Endodermal cell (in vitro differentiated cells): ENCODE measurements around the gene DGLUCY. TPM values are rescaled to one million over a fixed set of nuclear protein-coding genes. Genes with fewer than 3 reads are reported as not detected.

Experiments
- DNase-seq: peaks from one replicate; pipeline ENCODE4 v3.0.0-alpha.2; 2017
- H3K27ac ChIP-seq: 2 replicates; pipeline ENCODE4 v1.5.1; 2013; ENCODE audit warnings: mild to moderate bottlenecking, low read depth, low read length, moderate library complexity
- H3K27me3 ChIP-seq: 2 replicates; pipeline ENCODE4 v1.6.1; 2013; ENCODE audit warnings: mild to moderate bottlenecking, low read length, moderate library complexity; ENCODE audit not compliant: insufficient read depth, control insufficient read depth, poor library complexity, severe bottlenecking
- H3K36me3 ChIP-seq: 2 replicates; pipeline ENCODE4 v1.7.0; 2013; ENCODE audit warnings: mild to moderate bottlenecking, low read length, moderate library complexity; ENCODE audit not compliant: control insufficient read depth, insufficient read depth
- H3K4me1 ChIP-seq: one replicate; pipeline ENCODE4 v1.7.0; 2013; ENCODE audit warnings: low read length; ENCODE audit not compliant: control insufficient read depth, insufficient read depth
- H3K4me3 ChIP-seq: 2 replicates; pipeline ENCODE4 v1.5.1; 2013; ENCODE audit warnings: mild to moderate bottlenecking, low read length, moderate library complexity
- H3K9ac ChIP-seq: 2 replicates; pipeline ENCODE4 v1.6.1; 2013; ENCODE audit warnings: mild to moderate bottlenecking, low read length, moderate library complexity; ENCODE audit not compliant: poor library complexity, severe bottlenecking; ENCODE audit errors: extremely low read depth
- H3K9me3 ChIP-seq: 2 replicates; pipeline ENCODE4 v1.6.1; 2013; ENCODE audit warnings: mild to moderate bottlenecking, low read length, moderate library complexity; ENCODE audit not compliant: control insufficient read depth
- H3K27ac Mint-ChIP-seq: 2 replicates; pipeline ENCODE4 v1.8.0; 2020; ENCODE audit warnings: mixed read lengths
- H3K27me3 Mint-ChIP-seq: 2 replicates; pipeline ENCODE4 v1.8.0; 2021; ENCODE audit warnings: mild to moderate bottlenecking, mixed read lengths; ENCODE audit not compliant: insufficient read depth
- H3K36me3 Mint-ChIP-seq: 2 replicates; pipeline ENCODE4 v1.8.0; 2020; ENCODE audit warnings: low read depth, mixed read lengths
- H3K4me1 Mint-ChIP-seq: 2 replicates; pipeline ENCODE4 v1.8.0; 2020; ENCODE audit warnings: mixed read lengths
- H3K4me3 Mint-ChIP-seq: 2 replicates; pipeline ENCODE4 v1.8.0; 2020; ENCODE audit warnings: mild to moderate bottlenecking, moderate library complexity, mixed read lengths
- H3K9me3 Mint-ChIP-seq: 2 replicates; pipeline ENCODE4 v1.8.0; 2020; ENCODE audit warnings: mild to moderate bottlenecking, mixed read lengths
- WGBS, 2 experiments: methylation state at CpG; one replicate each; pipeline versions ENCODE4 v1.1.5 to v1.1.7; 2013; ENCODE audit warnings: missing lambda C conversion rate in 2 of 2, mixed read lengths in 1 of 2; ENCODE audit not compliant: insufficient coverage in 1 of 2, insufficient read length in 1 of 2; 5-methylcytosine and 5-hydroxymethylcytosine counted together
- total RNA-seq, 2 donors: library from RNA; stranded (reverse); fragmentation: NEBNext Ultra II Directional in 1 of 2; extraction: Animal tissue kit (Norgen Biotek cat#: 25700) in 1 of 2; gene quantifications; 2 replicates in 1 of 2; 3 replicates in 1 of 2; pipeline ENCODE4 v1.2.1, GENCODE V29; 2021
- TF ChIP-seq, protein P1 (sequence below): fragments of 200-600 bp; sonication (generic); conservative IDR thresholded peaks from 2 replicates; pipeline ENCODE4 v1.5.0; 2021; ENCODE audit warnings: antibody characterized with exemption, mild to moderate bottlenecking

The DGLUCY gene
- total RNA-seq, 2 donors from 2014 or later: 26.7 to 33.9 TPM

DNA sequence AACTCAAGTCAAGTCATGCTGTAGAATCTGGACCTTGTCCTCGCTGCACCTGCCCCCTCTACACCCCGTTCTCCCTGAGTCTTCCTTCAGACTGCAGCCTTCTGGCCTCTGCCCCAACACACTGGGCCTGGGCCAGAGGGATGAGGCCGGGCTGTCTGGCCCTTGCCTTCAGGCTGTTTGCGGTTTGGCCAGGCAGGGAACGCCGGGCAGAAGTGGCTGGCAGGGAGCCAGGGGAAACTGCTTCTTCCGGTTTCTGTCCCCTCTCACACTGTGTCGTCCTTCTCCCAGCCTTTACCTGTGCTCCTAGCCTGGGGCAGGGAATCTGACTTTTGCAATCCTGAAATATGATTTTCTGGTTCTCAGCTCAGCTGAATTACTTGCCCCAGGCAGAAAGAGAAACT, 13.5 kb downstream of the DGLUCY start:
- H3K4me3 Mint-ChIP-seq: no peak overlapping the region
- no peaks in the 10 kb centered on the region for H3K36me3 ChIP-seq
- peaks cover 3% of the 10 kb centered on the region for H3K9me3 Mint-ChIP-seq
- no peak overlapping the region for H3K9ac ChIP-seq
- H3K36me3 Mint-ChIP-seq: peaks cover 58% of the 10 kb centered on the region
- TF ChIP-seq, protein P1, sequence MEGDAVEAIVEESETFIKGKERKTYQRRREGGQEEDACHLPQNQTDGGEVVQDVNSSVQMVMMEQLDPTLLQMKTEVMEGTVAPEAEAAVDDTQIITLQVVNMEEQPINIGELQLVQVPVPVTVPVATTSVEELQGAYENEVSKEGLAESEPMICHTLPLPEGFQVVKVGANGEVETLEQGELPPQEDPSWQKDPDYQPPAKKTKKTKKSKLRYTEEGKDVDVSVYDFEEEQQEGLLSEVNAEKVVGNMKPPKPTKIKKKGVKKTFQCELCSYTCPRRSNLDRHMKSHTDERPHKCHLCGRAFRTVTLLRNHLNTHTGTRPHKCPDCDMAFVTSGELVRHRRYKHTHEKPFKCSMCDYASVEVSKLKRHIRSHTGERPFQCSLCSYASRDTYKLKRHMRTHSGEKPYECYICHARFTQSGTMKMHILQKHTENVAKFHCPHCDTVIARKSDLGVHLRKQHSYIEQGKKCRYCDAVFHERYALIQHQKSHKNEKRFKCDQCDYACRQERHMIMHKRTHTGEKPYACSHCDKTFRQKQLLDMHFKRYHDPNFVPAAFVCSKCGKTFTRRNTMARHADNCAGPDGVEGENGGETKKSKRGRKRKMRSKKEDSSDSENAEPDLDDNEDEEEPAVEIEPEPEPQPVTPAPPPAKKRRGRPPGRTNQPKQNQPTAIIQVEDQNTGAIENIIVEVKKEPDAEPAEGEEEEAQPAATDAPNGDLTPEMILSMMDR: no peak
- DNase-seq: no peak
- H3K4me3 ChIP-seq: no peak overlapping the region
- H3K4me1 ChIP-seq: no peaks in the 10 kb centered on the region
- no peak overlapping the region for H3K27ac Mint-ChIP-seq
- H3K27me3 Mint-ChIP-seq: no peaks in the 10 kb centered on the region
- peaks cover 5% of the 10 kb centered on the region for H3K9me3 ChIP-seq
- no peaks in the 10 kb centered on the region for H3K27me3 ChIP-seq
- no peaks in the 10 kb centered on the region for H3K4me1 Mint-ChIP-seq
- WGBS, 2 experiments: 93 to 100% methylated on average over 1 to 8 of the region's 8 CpGs
- no peak overlapping the region for H3K27ac ChIP-seq

DNA sequence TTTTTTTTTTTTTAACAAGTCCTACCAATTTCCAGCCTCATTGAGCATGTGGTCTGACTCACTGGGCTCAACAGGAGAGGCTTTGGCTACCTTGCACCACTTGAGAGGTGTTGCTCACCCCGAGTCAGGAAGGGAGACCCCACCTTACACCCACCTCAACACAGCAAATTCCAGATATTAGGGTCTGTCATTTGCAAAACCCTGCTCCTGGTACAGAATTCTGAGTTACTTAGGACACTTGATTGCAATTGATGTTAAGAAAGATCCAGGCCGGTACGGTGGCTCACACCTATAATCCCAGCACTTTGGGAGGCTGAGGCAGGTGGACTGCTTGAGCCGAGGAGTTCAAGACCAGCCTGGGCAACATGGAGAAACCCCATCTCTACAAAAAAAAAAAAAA, 14.1 kb downstream of the DGLUCY start:
- H3K27me3 Mint-ChIP-seq: no peaks in the 10 kb centered on the region
- H3K27ac Mint-ChIP-seq: no peak overlapping the region

DNA sequence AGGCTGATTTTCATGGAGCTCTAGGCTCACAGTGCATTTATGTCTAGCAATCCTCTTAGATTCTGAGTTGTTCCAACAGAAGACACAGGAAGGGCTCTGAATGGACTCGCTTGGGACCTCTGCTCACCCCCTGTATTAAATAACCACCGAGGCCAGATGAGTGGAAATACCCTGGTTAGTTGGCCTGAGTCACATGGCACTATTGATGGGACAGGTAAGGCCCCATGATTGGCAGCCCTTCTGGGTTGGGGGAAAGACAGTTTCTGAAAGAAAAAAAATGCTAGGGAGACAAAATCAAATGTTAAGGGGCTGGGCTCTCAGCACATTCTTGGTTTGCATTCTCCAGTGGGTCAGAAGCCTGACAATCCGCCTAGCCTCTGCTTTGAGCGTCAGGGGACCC, 14.8 kb downstream of the DGLUCY start:
- H3K27me3 Mint-ChIP-seq: no peaks in the 10 kb centered on the region
- no peak for DNase-seq
- peaks cover 3% of the 10 kb centered on the region for H3K9me3 Mint-ChIP-seq
- H3K4me3 Mint-ChIP-seq: no peak overlapping the region
- no peak overlapping the region for H3K9ac ChIP-seq
- no peaks in the 10 kb centered on the region for H3K36me3 ChIP-seq
- peaks cover 56% of the 10 kb centered on the region for H3K36me3 Mint-ChIP-seq
- H3K4me3 ChIP-seq: no peak overlapping the region
- H3K4me1 ChIP-seq: no peaks in the 10 kb centered on the region
- no peak overlapping the region for H3K27ac Mint-ChIP-seq
- H3K4me1 Mint-ChIP-seq: no peaks in the 10 kb centered on the region
- 99 to 100% methylated on average over 1 to 4 of the region's 4 CpGs for WGBS, 2 experiments
- H3K27me3 ChIP-seq: no peaks in the 10 kb centered on the region
- peaks cover 5% of the 10 kb centered on the region for H3K9me3 ChIP-seq
- no peak overlapping the region for H3K27ac ChIP-seq
- TF ChIP-seq, protein P1: no peak

More for the DNA sequence above, 14.1 kb downstream of the DGLUCY start:
- Histone ChIP-seq H3K4me3 (no peak overlapping the region), H3K27me3 (no peaks in the 10 kb centered on the region), H3K9ac (no peak overlapping the region), H3K9me3 (peaks cover 5% of the 10 kb centered on the region), H3K36me3 (no peaks in the 10 kb centered on the region), H3K4me1 (no peaks in the 10 kb centered on the region), H3K27ac (no peak overlapping the region)
- H3K9me3 Mint-ChIP-seq: peaks cover 3% of the 10 kb centered on the region
- H3K36me3 Mint-ChIP-seq: peaks cover 61% of the 10 kb centered on the region
- H3K4me1 Mint-ChIP-seq: no peaks in the 10 kb centered on the region
- no peak for DNase-seq
- TF ChIP-seq, protein P1: no peak
- H3K4me3 Mint-ChIP-seq: no peak overlapping the region
- WGBS, 2 experiments: 80 to 96% methylated on average over 1 to 3 of the region's 4 CpGs
